ENCODE data around the gene RTN4R. TPM values are rescaled to one million over a fixed set of nuclear protein-coding genes. Genes with fewer than 3 reads are reported as not detected.
"Not testable (repeated sequence)": the region's sequence is repeated elsewhere in the genome, so short reads cannot be mapped to it uniquely, and the experiment has no call there.

The RTN4R gene
- total RNA-seq, 2 experiments from 2014 or later = 0.36 to 0.50 TPM

- H3K27me3 ChIP-seq (ENCODE audit: control insufficient read depth in 1 of 2, insufficient read depth in 2 of 2, low read length in 2 of 2); H3K4me3 Mint-ChIP-seq; H3K9me3 Mint-ChIP-seq; H3K4me1 Mint-ChIP-seq (ENCODE audit: low read depth); H3K27ac Mint-ChIP-seq; H3K9me3 ChIP-seq (ENCODE audit: control insufficient read depth in 1 of 2, insufficient read depth in 1 of 2, low read length in 2 of 2); H3K27me3 Mint-ChIP-seq; H3K4me3 ChIP-seq (ENCODE audit: low read length); H3K27ac ChIP-seq (ENCODE audit: low read depth in 1 of 2, low read length in 2 of 2); H3K4me1 ChIP-seq (ENCODE audit: insufficient read depth, low read length); H3K36me3 ChIP-seq (ENCODE audit: insufficient read depth, low read length); POLR2A ChIA-PET; H3K36me3 Mint-ChIP-seq (ENCODE audit: low read depth): not testable (repeated sequence)
- DNase-seq (peak; percentile 43 to 88 (median 76)), ATAC-seq (ENCODE audit: poor library complexity) (peak; percentile 88)
- peak; percentile 63 for TF ChIP-seq CTCF (IDR thresholded peaks at IDR 0.05)
- intact Hi-C loops (cut with DNase I, micrococcal nuclease) = loop anchor here (1.0 to 10.0 kb wide), 4 partner anchors 17 to 321 kb away; partner anchors contain the start of gene RTN4R (in 1 of the 2)
- CTCF ChIA-PET = interaction anchor here (1.1 kb wide), 1 partner anchor 129 kb away, joined by 6 read pairs; no protein-coding TSS in a partner anchor
These were observed 17.6 kb upstream of the RTN4R start for GRCh38 chr22:20285473-20286311.

GRCh38 chr22:20284471-20285086 lies 16.5 kb upstream of the RTN4R start:
- no peak for TF ChIP-seq CTCF (IDR thresholded peaks at IDR 0.05)
- no peak overlapping the region for H3K27ac Mint-ChIP-seq
- H3K36me3 Mint-ChIP-seq (ENCODE audit: low read depth) = no peaks in the 10 kb centered on the region
- H3K4me3 Mint-ChIP-seq = no peak overlapping the region
- H3K9me3 ChIP-seq (ENCODE audit: control insufficient read depth in 1 of 2, insufficient read depth in 1 of 2, low read length in 2 of 2) = no peaks in the 10 kb centered on the region
- H3K27me3 Mint-ChIP-seq = no peaks in the 10 kb centered on the region
- no peaks in the 10 kb centered on the region for H3K4me1 Mint-ChIP-seq (ENCODE audit: low read depth)
- no peaks in the 10 kb centered on the region for H3K36me3 ChIP-seq (ENCODE audit: insufficient read depth, low read length)
- intact Hi-C loops (cut with DNase I, micrococcal nuclease) = loop anchor here (1.0 to 10.0 kb wide), 4 partner anchors 16 to 320 kb away; partner anchors contain the start of gene RTN4R (in 1 of the 2)
- DNase-seq (no peak), ATAC-seq (ENCODE audit: poor library complexity) (no peak)
- H3K4me1 ChIP-seq (ENCODE audit: insufficient read depth, low read length) = peaks cover 5% of the 10 kb centered on the region
- POLR2A ChIA-PET = no interaction called here
- H3K27ac ChIP-seq (ENCODE audit: low read depth in 1 of 2, low read length in 2 of 2) = no peak overlapping the region
- no peak overlapping the region for H3K4me3 ChIP-seq (ENCODE audit: low read length)
- no peaks in the 10 kb centered on the region for H3K9me3 Mint-ChIP-seq
- CTCF ChIA-PET = no interaction called here
- H3K27me3 ChIP-seq (ENCODE audit: control insufficient read depth in 1 of 2, insufficient read depth in 2 of 2, low read length in 2 of 2) = no peaks in the 10 kb centered on the region

GRCh38 chr22:20283674-20284066 lies 15.6 kb upstream of the RTN4R start:
- Histone ChIP-seq H3K27me3 (ENCODE audit: control insufficient read depth in 1 of 2, insufficient read depth in 2 of 2, low read length in 2 of 2) (no peaks in the 10 kb centered on the region), H3K4me3 (ENCODE audit: low read length) (no peak overlapping the region), H3K36me3 (ENCODE audit: insufficient read depth, low read length) (no peaks in the 10 kb centered on the region), H3K9me3 (ENCODE audit: control insufficient read depth in 1 of 2, insufficient read depth in 1 of 2, low read length in 2 of 2) (no peaks in the 10 kb centered on the region), H3K27ac (ENCODE audit: low read depth in 1 of 2, low read length in 2 of 2) (no peak overlapping the region), H3K4me1 (ENCODE audit: insufficient read depth, low read length) (peaks cover 5% of the 10 kb centered on the region)
- H3K36me3 Mint-ChIP-seq (ENCODE audit: low read depth) = no peaks in the 10 kb centered on the region
- intact Hi-C loops (cut with DNase I, micrococcal nuclease) = loop anchor here in 1 of 2 experiments (10.0 kb wide), 1 partner anchor 319 kb away; no protein-coding TSS in a partner anchor
- H3K9me3 Mint-ChIP-seq = no peaks in the 10 kb centered on the region
- ATAC-seq (ENCODE audit: poor library complexity) = no peak
- no peak overlapping the region for H3K4me3 Mint-ChIP-seq
- no peaks in the 10 kb centered on the region for H3K4me1 Mint-ChIP-seq (ENCODE audit: low read depth)
- H3K27ac Mint-ChIP-seq = no peak overlapping the region
- no peak for TF ChIP-seq CTCF (IDR thresholded peaks at IDR 0.05)
- no peak for DNase-seq
- CTCF ChIA-PET = no interaction called here
- POLR2A ChIA-PET = no interaction called here
- no peaks in the 10 kb centered on the region for H3K27me3 Mint-ChIP-seq
